Fibroblast of pulmonary artery (primary cell): Measurements from ENCODE around the gene CP.

ENCODE experiments used
- DNase-seq: peaks from one replicate; pipeline ENCODE4 v3.0.0-alpha.2; 2010; ENCODE audit warnings: low read depth
- H3K4me3 ChIP-seq: replicated peaks from 2 replicates; pipeline ENCODE4 v1.5.1; 2011; ENCODE audit warnings: low read depth, mild to moderate bottlenecking, control low read depth, low read length, moderate library complexity
- CTCF ChIP-seq: IDR thresholded peaks from 2 replicates; pipeline ENCODE4 v1.5.1; 2011; ENCODE audit warnings: mild to moderate bottlenecking, control low read depth, low read length, inconsistent platforms; ENCODE audit errors: missing control alignments

The CP gene

GRCh38 chr3:149215515-149215914 lies 6.1 kb downstream of the CP start:
- peak; percentile 31 for DNase-seq
- TF ChIP-seq CTCF = no peak
- no peak overlapping the region for H3K4me3 ChIP-seq

GRCh38 chr3:149214702-149215101 lies 6.9 kb downstream of the CP start:
- no peak overlapping the region for H3K4me3 ChIP-seq
- DNase-seq = no peak
- no peak for TF ChIP-seq CTCF

GRCh38 chr3:149212386-149212785 lies 9.2 kb downstream of the CP start:
- H3K4me3 ChIP-seq = no peak overlapping the region
- no peak for TF ChIP-seq CTCF
- DNase-seq = no peak

GRCh38 chr3:149209431-149209830 lies 12.2 kb downstream of the CP start:
- TF ChIP-seq CTCF = no peak
- no peak for DNase-seq
- no peak overlapping the region for H3K4me3 ChIP-seq

- H3K4me3 ChIP-seq = no peak overlapping the region
Measured at GRCh38 chr3:149207475-149207874, 14.2 kb downstream of the CP start.

GRCh38 chr3:149204390-149204991 lies 17.1 kb downstream of the CP start:
- TF ChIP-seq CTCF = no peak
- no peak overlapping the region for H3K4me3 ChIP-seq
- DNase-seq = no peak

More at GRCh38 chr3:149207475-149207874, 14.2 kb downstream of the CP start:
- TF ChIP-seq CTCF = no peak
- no peak for DNase-seq

- no peak for DNase-seq
- no peak for TF ChIP-seq CTCF
- H3K4me3 ChIP-seq = no peak overlapping the region
Measured at GRCh38 chr3:149203758-149204157, 17.9 kb downstream of the CP start.
